ENCODE measurements around the gene PNP. TPM values are rescaled to one million over a fixed set of nuclear protein-coding genes. Genes with fewer than 3 reads are reported as not detected.
"Not testable (repeated sequence)": the region's sequence is repeated elsewhere in the genome, so short reads cannot be mapped to it uniquely, and the experiment has no call there.

The PNP gene
- total RNA-seq, 6 donors from 2014 or later: 6.3 to 98.8 (median 32.9) TPM

DNA sequence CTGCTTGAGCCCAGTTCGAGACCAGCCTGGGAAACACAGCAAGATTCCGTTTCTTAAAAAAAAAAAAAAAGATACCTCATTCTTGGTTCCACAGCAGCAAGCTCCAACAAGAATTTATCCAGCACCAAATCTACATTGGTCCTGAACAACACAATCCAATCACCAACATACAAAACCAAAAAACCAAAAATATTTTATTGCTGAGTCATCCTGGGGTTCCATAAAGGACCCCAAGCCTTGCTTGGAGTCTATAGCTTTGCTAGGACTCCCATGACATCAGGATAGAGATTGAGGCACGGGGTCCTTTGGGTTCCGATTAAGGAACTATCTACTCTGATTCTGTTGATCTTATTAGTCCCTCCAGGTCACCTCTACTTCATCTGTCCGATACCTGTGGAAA is 22.3 kb upstream of the PNP start:
- H3K9me3 ChIP-seq: no peaks in the 10 kb centered on the region
- H3K27ac ChIP-seq: no peak overlapping the region
- WGBS, 2 donors: 88 to 91% methylated on average over 5 of the region's 5 CpGs
- no peaks in the 10 kb centered on the region for H3K4me1 ChIP-seq
- H3K4me3 ChIP-seq: no peak overlapping the region
- no peak for ATAC-seq (ENCODE audit: low FRiP score in 2 of 2)
- H3K27me3 ChIP-seq: no peaks in the 10 kb centered on the region
- peaks cover 46 to 71% (median 57%) of the 10 kb centered on the region in 4 donors for H3K36me3 ChIP-seq
- no peak for TF ChIP-seq POLR2A (IDR thresholded peaks at IDR 0.05)
- TF ChIP-seq EP300 (IDR thresholded peaks at IDR 0.05): no peak
- no peak for TF ChIP-seq CTCF (IDR thresholded peaks at IDR 0.05)
- no peak for TF ChIP-seq POLR2AphosphoS5 (IDR thresholded peaks at IDR 0.05)
- no peak for DNase-seq

DNA sequence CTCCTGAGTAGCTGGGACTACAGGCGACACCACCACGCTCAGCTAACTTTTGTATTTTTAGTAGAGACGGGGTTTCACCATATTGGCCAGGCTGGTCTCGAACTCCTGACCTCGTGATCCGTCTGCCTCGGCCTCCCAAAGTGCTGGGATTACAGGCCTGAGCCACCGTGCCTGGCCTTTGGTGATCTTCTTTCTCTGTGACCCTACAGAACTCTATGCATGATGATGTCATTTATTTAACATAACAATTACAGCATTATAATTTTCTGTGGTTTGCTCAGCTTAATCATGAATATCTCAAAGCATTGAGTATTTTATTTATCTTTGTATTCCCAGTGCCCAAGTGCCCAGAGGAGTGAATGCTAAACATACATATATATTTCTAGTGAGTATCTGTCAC is 16.4 kb upstream of the PNP start:
- H3K27me3 ChIP-seq; ATAC-seq (ENCODE audit: low FRiP score in 2 of 2); H3K4me3 ChIP-seq; H3K27ac ChIP-seq; H3K9me3 ChIP-seq; DNase-seq: not testable (repeated sequence)
- Histone ChIP-seq H3K4me1 (peaks cover 22 to 39% (median 28%) of the 10 kb centered on the region in 4 donors), H3K36me3 (peaks cover 33 to 66% (median 50%) of the 10 kb centered on the region in 4 donors)
- WGBS, 2 donors: 96 to 98% methylated on average over 8 of the region's 8 CpGs

DNA sequence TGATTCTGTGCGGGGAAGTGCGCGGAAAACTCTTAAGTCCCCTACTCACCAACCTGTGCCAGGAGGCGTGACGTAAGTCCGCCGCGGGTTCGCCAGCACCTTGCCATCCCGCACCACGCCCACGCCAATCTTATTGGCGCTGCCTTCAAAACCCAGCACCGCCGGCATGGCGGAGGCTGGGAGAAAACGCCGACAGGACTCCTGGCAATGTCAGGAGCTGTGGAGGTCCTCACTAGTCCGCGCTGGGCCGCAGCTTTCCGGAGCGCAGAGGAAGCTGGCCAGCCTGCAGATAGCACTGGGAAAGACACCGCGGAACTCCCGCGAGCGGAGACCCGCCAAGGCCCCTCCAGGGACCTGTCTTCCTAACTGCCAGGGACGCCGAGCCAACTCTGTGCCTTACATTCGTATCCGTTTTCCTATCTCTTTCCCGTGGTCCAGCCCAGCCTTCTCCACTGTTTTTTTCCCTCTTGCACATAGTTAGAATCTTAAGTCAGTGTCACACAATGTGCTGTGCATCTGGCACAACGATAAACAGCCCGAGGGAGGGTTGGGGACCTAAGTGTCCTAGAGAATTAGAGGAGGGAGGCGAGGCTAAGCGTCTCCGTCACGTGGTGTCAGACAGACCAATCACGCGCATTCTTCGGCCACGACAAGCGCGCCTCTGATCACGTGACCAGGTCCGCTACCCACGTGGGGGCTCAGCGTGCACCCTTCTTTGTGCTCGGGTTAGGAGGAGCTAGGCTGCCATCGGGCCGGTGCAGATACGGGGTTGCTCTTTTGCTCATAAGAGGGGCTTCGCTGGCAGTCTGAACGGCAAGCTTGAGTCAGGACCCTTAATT is 14.5 kb upstream of the PNP start, which contains the start of the genes APEX1 and OSGEP:
Gene APEX1, plus strand, starts transcription at position 711 of the 839 bp plus-strand sequence. CDS start 420 bp downstream, outside the sequence.
Gene OSGEP, minus strand, starts transcription at position 297 of the 839 bp plus-strand sequence. Its CDS starts 129 bp downstream, at position 168.
- H3K4me3 ChIP-seq: peak within 1 kb of the TSS; percentile 77 to 92 (median 82)
- H3K9me3 ChIP-seq: no peaks in the 10 kb centered on the region
- ATAC-seq (ENCODE audit: low FRiP score in 2 of 2) (peak; percentile 95 to 97), DNase-seq (peak; percentile 93 to 99)
- peak within 1 kb of the TSS; percentile 90 to 95 (median 93) for H3K27ac ChIP-seq
- TF ChIP-seq POLR2AphosphoS5 (IDR thresholded peaks at IDR 0.05): peak; percentile 84 to 87
- peak in 1 of 6 experiments; percentile 27 for TF ChIP-seq CTCF (IDR thresholded peaks at IDR 0.05)
- TF ChIP-seq POLR2A (IDR thresholded peaks at IDR 0.05): peak in 3 of 4 donors; percentile 58 to 90 (median 80)
- TF ChIP-seq EP300 (IDR thresholded peaks at IDR 0.05): peak in 1 of 4 donors; percentile 43
- peaks cover 25 to 66% (median 48%) of the 10 kb centered on the region in 4 donors for H3K36me3 ChIP-seq
- WGBS, 2 donors: 0% methylated on average over 17 to 55 of the region's 56 CpGs
- H3K4me1 ChIP-seq: peaks cover 25 to 54% (median 34%) of the 10 kb centered on the region in 4 donors
- no peaks in the 10 kb centered on the region for H3K27me3 ChIP-seq

- no peaks in the 10 kb centered on the region for H3K27me3 ChIP-seq
- H3K36me3 ChIP-seq: peaks cover 19 to 60% (median 41%) of the 10 kb centered on the region in 4 donors
- peaks cover 34 to 63% (median 43%) of the 10 kb centered on the region in 4 donors for H3K4me1 ChIP-seq
- H3K4me3 ChIP-seq: peak overlapping the region; percentile 36 to 83 (median 80)
- WGBS, 2 donors: 1% methylated on average over 39 of the region's 39 CpGs
- peak; percentile 83 to 89 for ATAC-seq (ENCODE audit: low FRiP score in 2 of 2)
- TF ChIP-seq CTCF (IDR thresholded peaks at IDR 0.05): no peak
- TF ChIP-seq EP300 (IDR thresholded peaks at IDR 0.05): no peak
- no peak for TF ChIP-seq POLR2A (IDR thresholded peaks at IDR 0.05)
- no peak for TF ChIP-seq POLR2AphosphoS5 (IDR thresholded peaks at IDR 0.05)
- peak in 1 of 2 donors; percentile 63 for DNase-seq
- H3K9me3 ChIP-seq: no peaks in the 10 kb centered on the region
- H3K27ac ChIP-seq: peak overlapping the region; percentile 90 to 95 (median 93)
Measured at GRCh38 chr14:20455355-20456300, 13.6 kb upstream of the PNP start.

All from upper lobe of left lung (tissue), 6 donors.